Measurements from ENCODE around the gene HOOK2.

The HOOK2 gene

DNA sequence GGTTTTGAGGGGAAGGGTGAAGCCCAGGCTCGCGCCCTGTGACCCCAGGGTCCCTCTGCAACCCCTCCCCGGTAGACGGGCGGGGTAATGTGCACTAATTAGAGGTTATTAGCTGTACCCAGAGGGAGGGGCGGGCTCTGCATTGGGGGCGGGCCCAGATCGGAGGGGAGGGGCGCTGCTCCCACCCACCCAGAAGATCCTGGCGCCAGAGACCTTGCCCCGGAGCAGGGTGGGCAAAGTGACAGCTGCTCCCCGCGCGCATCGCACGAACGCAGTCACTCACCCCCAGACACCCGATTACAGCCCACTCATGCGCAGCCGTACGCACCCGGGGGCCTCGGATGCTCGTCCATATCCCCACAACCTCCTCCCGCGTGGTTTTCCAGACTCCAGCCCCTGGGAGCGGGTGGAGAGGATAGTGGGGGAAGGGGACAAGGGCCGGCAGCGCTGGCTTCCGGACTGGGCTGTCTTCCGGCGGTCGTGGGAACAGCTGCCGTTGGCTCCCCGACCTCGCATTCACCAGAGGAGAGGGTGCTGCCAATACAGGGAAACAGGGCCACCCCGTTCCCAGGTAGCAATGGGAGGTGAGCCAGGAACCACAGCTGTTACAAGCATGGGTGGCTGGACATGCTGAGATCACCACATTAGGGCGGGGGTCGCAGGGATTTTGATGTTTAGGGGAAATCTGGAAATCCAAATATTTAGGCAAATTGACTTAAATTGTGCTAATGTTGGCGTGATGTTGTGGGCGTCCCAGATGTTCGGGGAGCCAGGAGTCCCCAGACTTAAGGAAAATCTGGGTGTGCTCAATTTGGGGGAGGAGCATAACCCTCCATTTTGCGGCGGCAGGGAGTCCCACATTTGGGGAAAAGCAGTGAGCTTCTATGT lies 2.9 kb upstream of the HOOK2 start:
- H3K27me3 ChIP-seq (ENCODE audit: low read depth, low read length): no peaks in the 10 kb centered on the region
- peaks cover 8 to 24% of the 10 kb centered on the region in 2 donors for H3K4me1 ChIP-seq (ENCODE audit: control insufficient read depth in 1 of 2, insufficient read depth in 2 of 2, low read length in 2 of 2)
- H3K27ac ChIP-seq (ENCODE audit: low read length): peak overlapping the region; percentile 95
- no peaks in the 10 kb centered on the region for H3K9me3 ChIP-seq (ENCODE audit: control insufficient read depth in 1 of 2, low read length in 2 of 2)
- H3K36me3 ChIP-seq (ENCODE audit: control insufficient read depth in 1 of 2, insufficient read depth in 2 of 2, low read length in 2 of 2): peaks cover 0 to 1% of the 10 kb centered on the region in 2 donors
- H3K4me3 ChIP-seq (ENCODE audit: low read depth in 1 of 2, low read length in 2 of 2): peak overlapping the region; percentile 63 to 89

GRCh38 chr19:12777217-12778016 lies 2.1 kb upstream of the HOOK2 start:
- H3K36me3 ChIP-seq (ENCODE audit: control insufficient read depth in 1 of 2, insufficient read depth in 2 of 2, low read length in 2 of 2): no peaks in the 10 kb centered on the region
- peaks cover 8 to 19% of the 10 kb centered on the region in 2 donors for H3K4me1 ChIP-seq (ENCODE audit: control insufficient read depth in 1 of 2, insufficient read depth in 2 of 2, low read length in 2 of 2)

GRCh38 chr19:12773571-12773970 lies 1.8 kb downstream of the HOOK2 start:
- H3K36me3 ChIP-seq (ENCODE audit: control insufficient read depth in 1 of 2, insufficient read depth in 2 of 2, low read length in 2 of 2): peaks cover 0 to 9% of the 10 kb centered on the region in 2 donors
- H3K27ac ChIP-seq (ENCODE audit: low read length): no peak overlapping the region
- H3K4me1 ChIP-seq (ENCODE audit: control insufficient read depth in 1 of 2, insufficient read depth in 2 of 2, low read length in 2 of 2): peaks cover 2 to 10% of the 10 kb centered on the region in 2 donors
- no peak overlapping the region for H3K4me3 ChIP-seq (ENCODE audit: low read depth in 1 of 2, low read length in 2 of 2)
- no peaks in the 10 kb centered on the region for H3K9me3 ChIP-seq (ENCODE audit: control insufficient read depth in 1 of 2, low read length in 2 of 2)
- no peaks in the 10 kb centered on the region for H3K27me3 ChIP-seq (ENCODE audit: low read depth, low read length)

More at GRCh38 chr19:12777217-12778016, 2.1 kb upstream of the HOOK2 start:
- H3K9me3 ChIP-seq (ENCODE audit: control insufficient read depth in 1 of 2, low read length in 2 of 2): no peaks in the 10 kb centered on the region
- peak overlapping the region; percentile 63 to 89 for H3K4me3 ChIP-seq (ENCODE audit: low read depth in 1 of 2, low read length in 2 of 2)
- no peaks in the 10 kb centered on the region for H3K27me3 ChIP-seq (ENCODE audit: low read depth, low read length)
- peak overlapping the region; percentile 95 for H3K27ac ChIP-seq (ENCODE audit: low read length)

DNA sequence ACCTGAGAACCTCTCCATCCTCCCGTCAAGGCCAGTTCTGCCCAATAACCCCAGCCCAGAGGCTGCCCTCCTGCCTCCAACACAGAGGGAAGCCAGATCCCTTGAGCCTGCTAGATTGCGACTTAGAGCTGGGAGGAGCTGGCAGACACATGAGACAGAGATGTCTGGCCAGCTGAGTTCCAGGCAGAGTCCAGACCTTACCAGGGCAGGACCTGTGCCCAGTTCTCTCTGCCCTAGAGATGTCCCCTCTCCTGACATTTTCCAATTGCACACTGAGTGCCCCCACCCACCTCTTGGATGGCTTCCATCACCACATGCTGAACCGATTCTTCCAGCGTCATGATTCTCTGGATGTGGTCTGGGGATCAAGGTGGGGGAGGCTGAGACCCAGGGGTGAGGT lies 3.0 kb downstream of the HOOK2 start:
- H3K4me1 ChIP-seq (ENCODE audit: control insufficient read depth in 1 of 2, insufficient read depth in 2 of 2, low read length in 2 of 2): peaks cover 0 to 7% of the 10 kb centered on the region in 2 donors
- H3K27me3 ChIP-seq (ENCODE audit: low read depth, low read length): no peaks in the 10 kb centered on the region
- H3K4me3 ChIP-seq (ENCODE audit: low read depth in 1 of 2, low read length in 2 of 2): no peak overlapping the region
- no peaks in the 10 kb centered on the region for H3K9me3 ChIP-seq (ENCODE audit: control insufficient read depth in 1 of 2, low read length in 2 of 2)
- H3K36me3 ChIP-seq (ENCODE audit: control insufficient read depth in 1 of 2, insufficient read depth in 2 of 2, low read length in 2 of 2): peaks cover 0 to 15% of the 10 kb centered on the region in 2 donors
- H3K27ac ChIP-seq (ENCODE audit: low read length): no peak overlapping the region

- no peak overlapping the region for H3K27ac ChIP-seq (ENCODE audit: low read length)
- peaks cover 0 to 5% of the 10 kb centered on the region in 2 donors for H3K4me1 ChIP-seq (ENCODE audit: control insufficient read depth in 1 of 2, insufficient read depth in 2 of 2, low read length in 2 of 2)
- peaks cover 0 to 20% of the 10 kb centered on the region in 2 donors for H3K36me3 ChIP-seq (ENCODE audit: control insufficient read depth in 1 of 2, insufficient read depth in 2 of 2, low read length in 2 of 2)
- H3K4me3 ChIP-seq (ENCODE audit: low read depth in 1 of 2, low read length in 2 of 2): no peak overlapping the region
- no peaks in the 10 kb centered on the region for H3K9me3 ChIP-seq (ENCODE audit: control insufficient read depth in 1 of 2, low read length in 2 of 2)
- no peaks in the 10 kb centered on the region for H3K27me3 ChIP-seq (ENCODE audit: low read depth, low read length)
These were observed 4.4 kb downstream of the HOOK2 start for GRCh38 chr19:12770922-12771321.

DNA sequence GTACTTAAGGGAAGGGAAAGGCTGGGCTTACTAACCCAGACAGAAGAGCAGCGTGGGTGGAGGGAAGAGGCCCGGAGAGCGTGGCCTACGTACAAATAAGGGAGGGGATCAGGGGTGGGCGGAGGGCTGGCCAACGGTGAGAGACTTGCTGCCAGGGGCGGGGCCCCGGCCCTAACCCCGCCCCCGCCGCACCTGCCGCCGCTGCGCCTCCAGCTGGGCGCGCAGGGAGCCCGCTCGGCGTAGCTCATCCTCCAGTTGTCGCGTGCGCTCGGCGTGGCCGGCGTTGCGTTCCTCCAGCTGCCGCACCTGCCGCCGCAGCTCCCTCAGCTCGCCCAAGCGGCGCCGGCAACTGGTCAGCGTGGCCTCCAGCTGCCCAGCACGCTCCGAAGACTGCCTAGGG lies 5.7 kb downstream of the HOOK2 start:
- peaks cover 0 to 25% of the 10 kb centered on the region in 2 donors for H3K36me3 ChIP-seq (ENCODE audit: control insufficient read depth in 1 of 2, insufficient read depth in 2 of 2, low read length in 2 of 2)
- no peak overlapping the region for H3K4me3 ChIP-seq (ENCODE audit: low read depth in 1 of 2, low read length in 2 of 2)
- no peaks in the 10 kb centered on the region for H3K9me3 ChIP-seq (ENCODE audit: control insufficient read depth in 1 of 2, low read length in 2 of 2)
- H3K4me1 ChIP-seq (ENCODE audit: control insufficient read depth in 1 of 2, insufficient read depth in 2 of 2, low read length in 2 of 2): no peaks in the 10 kb centered on the region
- no peaks in the 10 kb centered on the region for H3K27me3 ChIP-seq (ENCODE audit: low read depth, low read length)
- no peak overlapping the region for H3K27ac ChIP-seq (ENCODE audit: low read length)

DNA sequence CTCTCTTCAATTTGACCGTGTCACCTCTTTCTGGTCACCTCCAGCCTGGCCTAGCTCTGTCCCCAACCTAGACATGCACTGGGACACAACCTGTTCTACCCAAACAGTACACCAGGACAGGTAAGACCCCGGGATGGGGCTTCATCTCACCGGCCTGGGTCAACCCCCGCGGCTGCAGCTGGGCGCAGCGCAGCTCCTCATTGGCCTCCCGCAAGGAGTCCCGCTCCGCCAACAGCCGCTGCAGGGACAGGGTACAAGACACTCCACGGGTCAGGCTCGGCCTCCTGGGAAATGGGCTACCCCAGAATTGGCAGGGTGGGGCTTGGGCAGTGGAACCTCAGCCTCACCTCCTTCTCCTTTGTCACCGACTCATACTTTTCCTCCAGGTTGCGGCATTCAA lies 7.7 kb downstream of the HOOK2 start:
- H3K9me3 ChIP-seq (ENCODE audit: control insufficient read depth in 1 of 2, low read length in 2 of 2): no peaks in the 10 kb centered on the region

GRCh38 chr19:12767150-12767549 lies 8.2 kb downstream of the HOOK2 start:
- no peaks in the 10 kb centered on the region for H3K4me1 ChIP-seq (ENCODE audit: control insufficient read depth in 1 of 2, insufficient read depth in 2 of 2, low read length in 2 of 2)
- no peaks in the 10 kb centered on the region for H3K27me3 ChIP-seq (ENCODE audit: low read depth, low read length)
- peaks cover 0 to 38% of the 10 kb centered on the region in 2 donors for H3K36me3 ChIP-seq (ENCODE audit: control insufficient read depth in 1 of 2, insufficient read depth in 2 of 2, low read length in 2 of 2)
- no peaks in the 10 kb centered on the region for H3K9me3 ChIP-seq (ENCODE audit: control insufficient read depth in 1 of 2, low read length in 2 of 2)
- H3K27ac ChIP-seq (ENCODE audit: low read length): no peak overlapping the region
- H3K4me3 ChIP-seq (ENCODE audit: low read depth in 1 of 2, low read length in 2 of 2): no peak overlapping the region

More for the DNA sequence above, 7.7 kb downstream of the HOOK2 start:
- Histone ChIP-seq H3K27ac (ENCODE audit: low read length) (no peak overlapping the region), H3K36me3 (ENCODE audit: control insufficient read depth in 1 of 2, insufficient read depth in 2 of 2, low read length in 2 of 2) (peaks cover 0 to 38% of the 10 kb centered on the region in 2 donors), H3K4me1 (ENCODE audit: control insufficient read depth in 1 of 2, insufficient read depth in 2 of 2, low read length in 2 of 2) (no peaks in the 10 kb centered on the region), H3K4me3 (ENCODE audit: low read depth in 1 of 2, low read length in 2 of 2) (no peak overlapping the region), H3K27me3 (ENCODE audit: low read depth, low read length) (no peaks in the 10 kb centered on the region)

DNA sequence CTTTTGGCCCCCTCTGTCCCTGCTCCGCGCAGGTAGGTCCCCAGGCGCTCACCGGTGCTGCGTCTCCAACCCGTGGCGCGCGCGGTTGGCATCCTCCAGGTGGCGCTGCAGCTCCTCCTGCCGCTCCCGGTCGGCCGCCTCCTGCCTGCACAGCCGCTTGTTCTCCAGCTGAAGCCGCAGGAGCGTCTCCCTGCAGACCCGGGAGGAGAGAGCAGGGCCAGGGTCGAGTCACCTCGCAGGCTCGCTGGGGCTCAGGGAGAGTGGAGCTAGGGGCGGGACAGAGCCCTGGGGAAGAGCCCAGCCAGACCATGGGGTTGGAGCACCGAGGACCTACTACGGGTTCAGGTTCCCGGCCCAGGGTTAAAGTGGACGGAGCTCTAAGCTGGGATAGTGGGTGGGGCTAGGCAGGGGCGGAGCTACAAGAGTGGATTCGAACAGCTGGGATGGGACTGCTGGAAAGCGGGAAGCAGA lies 9.3 kb downstream of the HOOK2 start:
- H3K36me3 ChIP-seq (ENCODE audit: control insufficient read depth in 1 of 2, insufficient read depth in 2 of 2, low read length in 2 of 2): peaks cover 0 to 38% of the 10 kb centered on the region in 2 donors
- H3K27ac ChIP-seq (ENCODE audit: low read length): no peak overlapping the region
- peak overlapping the region in 1 of 2 donors; percentile 61 for H3K4me3 ChIP-seq (ENCODE audit: low read depth in 1 of 2, low read length in 2 of 2)

DNA sequence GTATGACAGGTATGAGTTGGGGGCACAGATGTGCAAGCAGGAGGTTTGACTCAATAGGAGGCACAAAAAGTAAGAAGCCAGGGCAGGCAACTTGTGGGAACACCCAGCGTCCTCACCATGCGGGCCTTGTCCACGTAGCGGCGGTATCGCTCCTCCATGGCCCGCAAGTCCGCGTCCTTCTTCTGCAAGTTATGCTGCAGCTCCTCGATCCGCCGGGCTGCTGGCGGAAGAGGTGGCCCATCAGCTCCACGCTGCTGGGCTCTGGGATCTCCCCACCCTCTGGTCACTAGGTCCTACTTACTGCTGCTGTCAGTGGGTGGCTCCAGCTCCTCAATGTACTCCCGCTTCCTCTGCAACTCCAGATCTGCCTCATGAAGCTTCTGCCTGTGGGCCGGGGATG lies 10.7 kb downstream of the HOOK2 start:
- Histone ChIP-seq H3K4me1 (ENCODE audit: control insufficient read depth in 1 of 2, insufficient read depth in 2 of 2, low read length in 2 of 2) (no peaks in the 10 kb centered on the region), H3K27ac (ENCODE audit: low read length) (no peak overlapping the region), H3K9me3 (ENCODE audit: control insufficient read depth in 1 of 2, low read length in 2 of 2) (no peaks in the 10 kb centered on the region), H3K27me3 (ENCODE audit: low read depth, low read length) (no peaks in the 10 kb centered on the region), H3K36me3 (ENCODE audit: control insufficient read depth in 1 of 2, insufficient read depth in 2 of 2, low read length in 2 of 2) (peaks cover 0 to 34% of the 10 kb centered on the region in 2 donors), H3K4me3 (ENCODE audit: low read depth in 1 of 2, low read length in 2 of 2) (no peak overlapping the region)

More for the DNA sequence above, 9.3 kb downstream of the HOOK2 start:
- no peaks in the 10 kb centered on the region for H3K9me3 ChIP-seq (ENCODE audit: control insufficient read depth in 1 of 2, low read length in 2 of 2)
- H3K27me3 ChIP-seq (ENCODE audit: low read depth, low read length): no peaks in the 10 kb centered on the region
- no peaks in the 10 kb centered on the region for H3K4me1 ChIP-seq (ENCODE audit: control insufficient read depth in 1 of 2, insufficient read depth in 2 of 2, low read length in 2 of 2)

DNA sequence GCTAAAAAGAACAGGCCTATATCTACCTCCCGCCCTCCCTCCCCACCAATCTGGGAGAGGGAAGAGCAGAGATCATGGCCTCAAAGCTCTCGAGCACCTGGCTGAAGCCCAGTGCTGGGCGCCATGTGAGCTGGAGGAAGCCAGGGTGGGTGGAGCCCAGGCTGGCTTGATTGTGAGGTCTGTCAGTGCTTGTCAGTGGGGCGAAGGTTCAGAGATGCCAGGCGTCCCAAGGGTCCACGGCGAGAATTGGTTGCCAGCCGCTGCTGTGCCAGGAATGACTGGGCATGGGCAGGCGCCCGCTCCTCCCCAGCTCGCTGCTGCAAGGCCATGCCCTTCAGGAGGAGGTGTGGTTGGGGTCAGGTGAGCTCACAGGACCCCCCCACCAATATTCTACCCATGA lies 12.3 kb downstream of the HOOK2 start:
- no peak overlapping the region for H3K4me3 ChIP-seq (ENCODE audit: low read depth in 1 of 2, low read length in 2 of 2)
- no peaks in the 10 kb centered on the region for H3K4me1 ChIP-seq (ENCODE audit: control insufficient read depth in 1 of 2, insufficient read depth in 2 of 2, low read length in 2 of 2)
- H3K27me3 ChIP-seq (ENCODE audit: low read depth, low read length): no peaks in the 10 kb centered on the region
- no peaks in the 10 kb centered on the region for H3K9me3 ChIP-seq (ENCODE audit: control insufficient read depth in 1 of 2, low read length in 2 of 2)
- H3K36me3 ChIP-seq (ENCODE audit: control insufficient read depth in 1 of 2, insufficient read depth in 2 of 2, low read length in 2 of 2): peaks cover 0 to 29% of the 10 kb centered on the region in 2 donors
- H3K27ac ChIP-seq (ENCODE audit: low read length): no peak overlapping the region

Measured in muscle layer of duodenum (tissue), 2 donors.